HepG2 (cell line): Measurements from ENCODE around the gene C11orf54. TPM values are rescaled to one million over a fixed set of nuclear protein-coding genes. Genes with fewer than 3 reads are reported as not detected.

Experiments used
- AHDC1 ChIP-seq: sonication (generic); formaldehyde crosslinking; IDR thresholded peaks from 2 replicates; pipeline ENCODE4 v1.5.1; 2020; ENCODE audit warnings: mild to moderate bottlenecking, missing genetic modification reagents, borderline replicate concordance
- ASH2L ChIP-seq: fragments of 300-600, 200-600 bp; sonication (generic); IDR thresholded peaks from 2 replicates; pipeline ENCODE4 v1.7.0; 2017; ENCODE audit warnings: low read depth, mild to moderate bottlenecking, moderate library complexity, mixed read lengths, low read length; ENCODE audit not compliant: insufficient read length
- BCL6 ChIP-seq: IDR thresholded peaks from 2 replicates; pipeline ENCODE4 v1.6.1; 2016; ENCODE audit warnings: missing genetic modification reagents, missing compliant biosample characterization
- ELF1 ChIP-seq: sonication (generic); formaldehyde crosslinking; IDR thresholded peaks from 2 replicates; pipeline ENCODE4 v1.4.0; 2020; ENCODE audit warnings: missing genetic modification reagents
- HHEX ChIP-seq: IDR thresholded peaks from 2 replicates; pipeline ENCODE4 v1.6.1; 2016; ENCODE audit warnings: control low read depth
- IRF2 ChIP-seq: IDR thresholded peaks from 2 replicates; pipeline ENCODE4 v1.6.1; 2018; ENCODE audit warnings: missing genetic modification reagents, missing compliant biosample characterization
- JUND ChIP-seq: sonication (generic); formaldehyde crosslinking; IDR thresholded peaks from 2 replicates; pipeline ENCODE4 v1.8.0; 2022; ENCODE audit warnings: mild to moderate bottlenecking, missing genetic modification reagents
- KMT2B ChIP-seq: IDR thresholded peaks from 2 replicates; pipeline ENCODE4 v1.6.1; 2016; ENCODE audit warnings: missing genetic modification reagents, missing compliant biosample characterization
- MTERF4 ChIP-seq: sonication (generic); formaldehyde crosslinking; IDR thresholded peaks from 2 replicates; pipeline ENCODE4 v1.8.0; 2023; ENCODE audit warnings: mild to moderate bottlenecking, missing genetic modification reagents
- SRY ChIP-seq: sonication (generic); formaldehyde crosslinking; IDR thresholded peaks from 2 replicates; pipeline ENCODE4 v1.8.0; 2022; ENCODE audit warnings: mild to moderate bottlenecking, missing genetic modification reagents
- ZBTB26 ChIP-seq: IDR thresholded peaks from 2 replicates; pipeline ENCODE4 v1.6.1; 2016; ENCODE audit warnings: missing compliant biosample characterization, missing genetic modification reagents, borderline replicate concordance
- ZFX ChIP-seq: sonication (generic); formaldehyde crosslinking; IDR thresholded peaks from 2 replicates; pipeline ENCODE4 v1.4.0; 2020; ENCODE audit warnings: mild to moderate bottlenecking, low read depth, missing genetic modification reagents, moderate library complexity
- ZNF205 ChIP-seq: IDR thresholded peaks from 2 replicates; pipeline ENCODE4 v1.6.1; 2018; ENCODE audit warnings: missing biosample characterization, missing genetic modification reagents
- ZNF234 ChIP-seq: sonication (generic); formaldehyde crosslinking; conservative IDR thresholded peaks from 2 replicates; pipeline ENCODE4 v1.5.1; 2020; ENCODE audit warnings: mild to moderate bottlenecking, missing genetic modification reagents
- ZNF282 ChIP-seq: fragments of 450-650 bp; IDR thresholded peaks from 2 replicates; pipeline ENCODE4 v1.6.1; 2018; ENCODE audit not compliant: partially characterized antibody
- ZNF292 ChIP-seq: sonication (generic); formaldehyde crosslinking; IDR thresholded peaks from 2 replicates; pipeline ENCODE4 v1.8.1; 2022; ENCODE audit warnings: mild to moderate bottlenecking, low read depth, missing genetic modification reagents, borderline replicate concordance
- ZNF317 ChIP-seq: sonication (generic); formaldehyde crosslinking; IDR thresholded peaks from 2 replicates; pipeline ENCODE4 v1.5.0; 2020; ENCODE audit warnings: mild to moderate bottlenecking, missing genetic modification reagents
- ZNF33B ChIP-seq: sonication (generic); formaldehyde crosslinking; IDR thresholded peaks from 2 replicates; pipeline ENCODE4 v1.5.1; 2020; ENCODE audit warnings: mild to moderate bottlenecking, missing genetic modification reagents
- ZNF691 ChIP-seq: sonication (generic); formaldehyde crosslinking; IDR thresholded peaks from 2 replicates; pipeline ENCODE4 v1.4.0; 2020; ENCODE audit warnings: missing genetic modification reagents, low read depth, mild to moderate bottlenecking, borderline replicate concordance
- ZNF737 ChIP-seq: sonication (generic); formaldehyde crosslinking; IDR thresholded peaks from 2 replicates; pipeline ENCODE4 v1.5.0; 2020; ENCODE audit warnings: missing genetic modification reagents, mild to moderate bottlenecking, borderline replicate concordance
- ZNF781 ChIP-seq: sonication (generic); formaldehyde crosslinking; IDR thresholded peaks from 2 replicates; pipeline ENCODE4 v1.5.1; 2020; ENCODE audit warnings: borderline replicate concordance, mild to moderate bottlenecking, missing genetic modification reagents; ENCODE audit errors: not compliant biosample characterization
- polyA plus RNA-seq, 8 experiments: library from polyadenylated mRNA; depleted of rRNA in 3 of 8; stranded (reverse) in 7 of 8; unstranded in 1 of 8; fragments of >200 nt; fragmentation: Illumina TruSeq in 4 of 8; extraction: Trizol in 4 of 8; gene quantifications; 2 replicates each; pipeline versions ENCODE4 v1.2.1 to v1.2.3, GENCODE V29; 2011 to 2016; ENCODE audit warnings: low read depth in 4 of 8, missing spikeins in 1 of 8, mixed read lengths in 1 of 8; ENCODE audit not compliant: insufficient read depth in 1 of 8
- total RNA-seq, 5 experiments: library from RNA; depleted of rRNA; stranded (reverse); fragments of >200 nt; fragmentation: Illumina TruSeq; extraction: Trizol; gene quantifications; 2 replicates each; pipeline ENCODE4 v1.2.3, GENCODE V29; 2016; ENCODE audit warnings: low read depth in 1 of 5

The C11orf54 gene
- total and polyA plus RNA-seq, 2 of the 13 experiments (the other 11 are each of a cell fraction or from before 2014, with no cell fraction given) = 42.7 to 50.1 TPM

- peak; percentile 78; the same call in 1 of the 2 replicates for TF ChIP-seq ZNF317 (CRISPR knock-in tag)
- peak; percentile 28; the same call in 1 of the 2 replicates for TF ChIP-seq ZNF737
- peak; percentile 67; the same call in 1 of the 2 replicates for TF ChIP-seq IRF2 (CRISPR knock-in tag)
- peak; percentile 72 for TF ChIP-seq BCL6 (CRISPR knock-in tag)
- peak; percentile 80 for TF ChIP-seq SRY (CRISPR knock-in tag)
- peak; percentile 23; the same call in 1 of the 2 replicates for TF ChIP-seq ZNF205
- TF ChIP-seq ZNF292 (CRISPR knock-in tag) = no peak; the same call in 1 of the 2 replicates
- TF ChIP-seq ZNF781 (CRISPR knock-in tag) = peak; percentile 83
- no peak for TF ChIP-seq ZNF691 (CRISPR knock-in tag)
- TF ChIP-seq HHEX = no peak
- TF ChIP-seq MTERF4 = no peak
- peak; percentile 88 for TF ChIP-seq ZFX (CRISPR knock-in tag)
- TF ChIP-seq KMT2B (CRISPR knock-in tag) = peak; percentile 76
- TF ChIP-seq ASH2L = peak; percentile 88
- TF ChIP-seq ZBTB26 (CRISPR knock-in tag) = no peak; the same call in 1 of the 2 replicates
- TF ChIP-seq ZNF234 (CRISPR knock-in tag) = 0 out of 2 replicates have a peak, but pooled peaks have one; percentile 36
- peak; percentile 37; the same call in 1 of the 2 replicates for TF ChIP-seq AHDC1 (CRISPR knock-in tag)
- TF ChIP-seq ZNF282 = no peak
- TF ChIP-seq JUND (CRISPR knock-in tag) = peak; percentile 35; the same call in 1 of the 2 replicates
- TF ChIP-seq ELF1 (CRISPR knock-in tag) = peak; percentile 87
- no peak for TF ChIP-seq ZNF33B (CRISPR knock-in tag)
Measured at GRCh38 chr11:93784145-93784934, 42.9 kb downstream of the C11orf54 start, which contains the start of gene MED17 (continued).
